NCI-H82 treated with DMSO at 0.1 percent for 48 hours (cell line): ENCODE results near the gene TMPRSS9.
A peak's percentile ranks its signal among the peaks of the same experiment; 100 is the strongest.
"Not testable (repeated sequence)": the region's sequence is repeated elsewhere in the genome, so short reads cannot be mapped to it uniquely, and the experiment has no call there.

Experiments
- DNase-seq: peaks from one replicate; lab custom pipeline; 2025; ENCODE audit not compliant: unreplicated experiment; lab: John Stamatoyannopoulos, UW

TMPRSS9 gene

DNA sequence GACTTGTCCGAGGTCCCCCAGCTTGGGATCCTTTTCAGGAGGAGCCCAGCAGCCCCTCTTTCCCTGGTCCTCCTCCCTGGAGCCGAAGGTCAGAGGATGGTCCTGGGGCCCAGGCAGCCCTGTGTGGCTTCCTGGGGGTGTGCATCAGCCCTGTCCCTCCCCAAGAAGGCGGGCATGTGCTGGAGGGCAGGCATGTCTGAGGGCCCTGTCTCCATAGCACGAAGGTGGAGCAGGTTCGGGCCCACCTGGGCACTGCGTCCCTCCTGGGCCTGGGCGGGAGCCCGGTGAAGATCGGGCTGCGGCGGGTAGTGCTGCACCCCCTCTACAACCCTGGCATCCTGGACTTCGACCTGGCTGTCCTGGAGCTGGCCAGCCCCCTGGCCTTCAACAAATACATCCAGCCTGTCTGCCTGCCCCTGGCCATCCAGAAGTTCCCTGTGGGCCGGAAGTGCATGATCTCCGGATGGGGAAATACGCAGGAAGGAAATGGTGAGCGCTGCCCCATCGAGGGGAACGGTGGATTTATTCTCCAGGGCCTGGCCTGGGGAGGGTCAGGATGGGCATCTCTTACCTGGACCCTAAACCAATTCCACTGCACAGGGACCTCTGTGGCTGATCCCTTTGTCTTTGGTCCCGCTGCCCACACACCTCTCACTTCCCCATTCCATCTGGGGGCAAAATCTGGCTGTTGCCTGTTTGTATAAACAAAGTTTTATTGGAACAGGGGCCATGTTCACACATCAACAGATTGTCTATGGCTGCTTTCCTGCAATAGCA, 56.4 kb downstream of the TMPRSS9 start:
- DNase-seq = no peak

DNA sequence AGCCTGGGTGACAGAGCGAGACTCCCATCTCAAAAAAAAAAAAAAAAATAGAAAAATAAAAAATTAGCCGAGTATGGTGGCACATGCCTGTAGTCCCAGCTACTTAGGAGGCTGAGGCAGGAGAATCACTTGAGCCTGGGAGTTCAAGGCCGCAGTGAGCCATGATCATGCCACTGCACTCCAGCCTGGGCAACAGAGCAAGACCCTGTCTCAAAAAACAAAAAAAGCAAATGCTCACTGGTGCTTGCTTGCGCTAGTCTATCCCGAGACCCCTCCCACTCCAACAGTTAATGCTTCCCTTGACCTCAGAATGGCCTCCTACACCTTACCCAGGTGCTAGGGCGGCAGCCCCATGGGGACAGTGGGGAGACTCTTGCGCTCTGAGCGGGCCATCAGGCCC, 57.4 kb downstream of the TMPRSS9 start:
- DNase-seq = not testable (repeated sequence)

DNA sequence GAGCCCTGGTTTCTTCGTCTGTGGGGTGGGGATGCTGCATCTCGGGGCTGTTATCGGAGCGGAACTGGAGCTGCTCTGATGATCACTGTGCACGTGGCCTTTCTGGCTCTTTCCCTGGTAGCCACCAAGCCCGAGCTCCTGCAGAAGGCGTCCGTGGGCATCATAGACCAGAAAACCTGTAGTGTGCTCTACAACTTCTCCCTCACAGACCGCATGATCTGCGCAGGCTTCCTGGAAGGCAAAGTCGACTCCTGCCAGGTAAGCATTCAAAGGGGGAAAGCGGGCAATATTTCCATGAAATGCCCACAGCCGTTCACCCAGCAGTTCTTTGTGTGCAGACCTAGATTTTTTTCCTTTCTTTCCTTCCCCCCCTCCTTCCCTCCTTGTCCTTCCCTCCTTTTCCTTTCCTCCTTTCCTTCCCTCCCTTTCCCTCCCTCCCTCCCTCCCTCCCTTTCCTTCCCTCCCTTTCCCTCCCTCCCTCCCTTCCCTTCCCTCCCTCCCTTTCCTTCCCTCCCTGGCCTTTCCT, 57.9 kb downstream of the TMPRSS9 start:
- DNase-seq = no peak

DNA sequence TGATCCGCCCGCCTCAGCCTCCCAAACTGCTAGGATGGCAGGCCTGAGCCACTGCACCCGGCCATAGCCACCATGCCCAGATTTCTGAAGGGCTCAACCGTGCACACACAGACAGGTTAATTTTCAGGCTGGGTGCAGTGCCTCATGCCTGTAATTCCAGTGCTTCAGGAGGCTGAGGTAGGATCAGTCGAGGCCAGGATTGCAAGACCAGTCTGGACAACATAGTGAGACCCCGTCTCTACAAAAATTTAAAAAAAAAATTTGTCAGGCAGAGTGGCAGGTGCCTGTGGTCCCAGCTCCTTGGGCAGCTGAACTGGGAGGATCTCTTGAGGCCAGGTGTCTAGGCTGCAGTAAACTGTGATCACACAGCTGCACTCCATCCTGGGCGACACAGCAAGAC, 59.7 kb downstream of the TMPRSS9 start:
- no peak for DNase-seq

DNA sequence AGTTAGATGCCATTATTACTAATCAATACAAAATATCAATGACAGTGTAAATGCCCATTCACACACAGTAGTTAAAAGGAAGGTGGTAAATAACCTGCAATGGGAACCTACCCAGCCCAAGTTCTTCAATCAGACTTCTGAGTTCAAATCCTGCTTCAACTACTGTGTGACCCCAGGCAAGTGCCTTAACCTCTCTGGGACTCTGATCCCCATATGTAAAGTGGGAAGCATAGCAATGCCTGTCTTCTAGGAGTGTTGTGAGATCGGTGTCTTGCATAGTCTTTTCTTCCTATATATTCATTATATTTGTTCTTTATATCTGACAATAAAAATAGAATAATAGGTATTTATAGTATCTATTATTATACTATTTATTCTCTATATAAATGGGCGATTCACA, 60.4 kb downstream of the TMPRSS9 start:
- DNase-seq = no peak

DNA sequence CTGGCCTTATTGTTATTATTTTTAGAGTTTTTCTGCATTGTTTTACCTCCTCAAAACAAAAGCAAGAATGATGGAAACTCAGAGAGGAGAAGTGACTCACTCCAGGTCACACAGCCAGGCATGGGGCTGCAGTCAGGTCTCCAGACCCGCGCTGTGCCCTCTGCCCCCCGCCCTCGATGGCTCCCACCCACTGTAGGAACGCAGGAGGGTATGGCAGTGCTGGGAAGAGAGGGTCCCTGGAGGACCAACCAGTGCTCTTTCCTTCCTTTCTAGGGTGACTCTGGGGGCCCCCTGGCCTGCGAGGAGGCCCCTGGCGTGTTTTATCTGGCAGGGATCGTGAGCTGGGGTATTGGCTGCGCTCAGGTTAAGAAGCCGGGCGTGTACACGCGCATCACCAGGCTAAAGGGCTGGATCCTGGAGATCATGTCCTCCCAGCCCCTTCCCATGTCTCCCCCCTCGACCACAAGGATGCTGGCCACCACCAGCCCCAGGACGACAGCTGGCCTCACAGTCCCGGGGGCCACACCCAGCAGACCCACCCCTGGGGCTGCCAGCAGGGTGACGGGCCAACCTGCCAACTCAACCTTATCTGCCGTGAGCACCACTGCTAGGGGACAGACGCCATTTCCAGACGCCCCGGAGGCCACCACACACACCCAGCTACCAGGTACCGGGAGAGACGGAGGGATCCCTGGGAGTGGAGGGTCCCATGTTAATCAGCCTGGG, 61.7 kb downstream of the TMPRSS9 start:
- no peak for DNase-seq

DNA sequence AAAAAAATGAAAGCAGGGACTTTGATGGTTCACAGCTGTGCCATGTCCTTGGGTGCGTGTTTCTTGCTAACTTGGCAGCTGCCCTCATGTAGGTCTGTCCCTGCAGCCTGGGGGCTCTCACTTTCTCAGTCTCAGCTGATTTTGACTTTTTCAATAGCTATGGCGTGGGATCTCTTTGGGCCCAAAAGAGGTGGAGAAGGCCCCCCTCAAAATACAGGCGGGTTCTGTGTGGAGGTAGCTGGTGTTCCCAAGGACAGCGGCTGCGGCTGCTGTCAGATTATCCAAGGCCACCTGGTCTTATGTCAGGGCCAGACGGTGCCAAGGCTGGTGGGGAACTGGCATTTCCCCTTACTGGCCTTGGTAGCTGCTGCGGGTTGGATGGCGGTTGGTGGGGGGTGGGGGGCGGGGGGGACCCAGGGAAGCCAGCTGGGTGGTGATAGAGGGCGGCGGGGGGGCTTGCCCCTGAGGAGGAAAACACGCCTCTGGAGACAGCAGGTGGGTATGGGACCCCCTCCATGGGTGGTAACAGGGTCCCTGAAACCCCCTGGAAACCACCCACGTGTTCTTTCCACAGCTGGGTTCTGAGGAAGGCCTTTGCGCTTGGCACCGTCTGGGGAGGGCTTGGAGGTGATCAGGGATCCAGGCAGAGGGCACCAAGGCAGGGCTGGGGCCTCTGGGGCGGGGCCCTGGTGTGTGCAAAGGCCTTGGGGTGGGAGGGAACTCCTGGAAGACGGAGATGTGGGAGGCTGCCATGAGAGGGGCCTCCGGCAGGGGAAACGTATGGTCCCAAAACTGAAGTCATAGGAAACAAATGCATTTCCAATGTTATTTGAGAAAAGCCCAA, 63.2 kb downstream of the TMPRSS9 start:
- DNase-seq = no peak

DNA sequence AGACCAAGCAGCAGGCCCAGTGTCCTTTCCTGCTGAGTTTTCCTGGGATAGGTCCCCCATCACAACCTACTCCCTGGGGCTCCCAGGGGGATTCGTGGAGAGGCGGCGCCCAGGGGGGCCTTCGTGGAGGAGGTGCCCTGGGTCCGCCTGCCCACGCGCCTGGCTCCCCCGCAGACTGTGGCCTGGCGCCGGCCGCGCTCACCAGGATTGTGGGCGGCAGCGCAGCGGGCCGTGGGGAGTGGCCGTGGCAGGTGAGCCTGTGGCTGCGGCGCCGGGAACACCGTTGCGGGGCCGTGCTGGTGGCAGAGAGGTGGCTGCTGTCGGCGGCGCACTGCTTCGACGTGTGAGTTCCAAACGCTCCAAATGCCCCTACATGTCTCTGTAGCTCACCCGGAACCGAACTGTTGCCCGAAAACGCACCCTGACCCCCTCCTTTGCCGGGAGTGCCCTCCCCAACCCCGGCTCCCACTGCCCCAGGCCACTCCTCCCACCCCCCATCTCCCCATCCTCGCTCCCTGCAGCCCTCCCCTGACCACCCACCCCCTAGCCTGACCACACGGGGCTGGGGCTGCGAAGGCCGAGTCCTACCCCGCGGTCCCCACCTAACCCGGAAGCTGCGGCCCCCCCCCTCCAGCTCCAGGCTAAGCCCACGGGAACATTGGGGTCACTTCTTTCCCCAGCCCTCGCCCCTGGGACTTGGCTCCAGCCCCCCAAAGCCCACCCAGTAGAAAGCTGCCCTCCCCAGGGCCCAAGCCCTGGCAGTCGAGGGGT, 64.0 kb downstream of the TMPRSS9 start:
- DNase-seq = no peak

DNA sequence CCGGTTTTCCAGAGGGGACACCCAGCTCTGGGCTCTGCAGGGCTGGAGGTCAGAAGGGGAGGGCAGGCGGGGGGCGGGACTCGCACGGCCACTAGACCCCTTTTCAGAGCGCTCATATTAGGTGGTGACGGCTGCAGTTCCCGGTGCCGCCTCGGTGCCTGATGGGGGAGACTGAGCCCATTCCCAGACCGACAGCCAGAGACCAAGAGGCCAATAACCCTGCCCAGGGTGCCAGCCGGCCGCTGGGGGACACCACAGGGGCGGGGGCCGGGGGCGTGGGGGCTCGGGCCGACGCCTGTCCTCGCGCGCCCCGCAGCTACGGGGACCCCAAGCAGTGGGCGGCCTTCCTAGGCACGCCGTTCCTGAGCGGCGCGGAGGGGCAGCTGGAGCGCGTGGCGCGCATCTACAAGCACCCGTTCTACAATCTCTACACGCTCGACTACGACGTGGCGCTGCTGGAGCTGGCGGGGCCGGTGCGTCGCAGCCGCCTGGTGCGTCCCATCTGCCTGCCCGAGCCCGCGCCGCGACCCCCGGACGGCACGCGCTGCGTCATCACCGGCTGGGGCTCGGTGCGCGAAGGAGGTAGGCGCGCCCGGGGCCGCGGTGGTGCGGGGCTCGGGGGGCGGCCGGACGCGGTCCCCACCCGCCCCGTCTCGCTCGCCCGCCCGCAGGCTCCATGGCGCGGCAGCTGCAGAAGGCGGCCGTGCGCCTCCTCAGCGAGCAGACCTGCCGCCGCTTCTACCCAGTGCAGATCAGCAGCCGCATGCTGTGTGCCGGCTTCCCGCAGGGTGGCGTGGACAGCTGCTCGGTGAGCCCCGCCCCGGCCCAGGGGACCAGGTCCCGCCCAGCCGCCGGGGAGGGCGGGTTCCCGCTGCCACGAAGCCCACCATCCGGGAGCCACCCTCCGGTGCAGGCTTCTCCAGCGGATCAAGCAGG, 64.9 kb downstream of the TMPRSS9 start:
- DNase-seq = peak; percentile 8

DNA sequence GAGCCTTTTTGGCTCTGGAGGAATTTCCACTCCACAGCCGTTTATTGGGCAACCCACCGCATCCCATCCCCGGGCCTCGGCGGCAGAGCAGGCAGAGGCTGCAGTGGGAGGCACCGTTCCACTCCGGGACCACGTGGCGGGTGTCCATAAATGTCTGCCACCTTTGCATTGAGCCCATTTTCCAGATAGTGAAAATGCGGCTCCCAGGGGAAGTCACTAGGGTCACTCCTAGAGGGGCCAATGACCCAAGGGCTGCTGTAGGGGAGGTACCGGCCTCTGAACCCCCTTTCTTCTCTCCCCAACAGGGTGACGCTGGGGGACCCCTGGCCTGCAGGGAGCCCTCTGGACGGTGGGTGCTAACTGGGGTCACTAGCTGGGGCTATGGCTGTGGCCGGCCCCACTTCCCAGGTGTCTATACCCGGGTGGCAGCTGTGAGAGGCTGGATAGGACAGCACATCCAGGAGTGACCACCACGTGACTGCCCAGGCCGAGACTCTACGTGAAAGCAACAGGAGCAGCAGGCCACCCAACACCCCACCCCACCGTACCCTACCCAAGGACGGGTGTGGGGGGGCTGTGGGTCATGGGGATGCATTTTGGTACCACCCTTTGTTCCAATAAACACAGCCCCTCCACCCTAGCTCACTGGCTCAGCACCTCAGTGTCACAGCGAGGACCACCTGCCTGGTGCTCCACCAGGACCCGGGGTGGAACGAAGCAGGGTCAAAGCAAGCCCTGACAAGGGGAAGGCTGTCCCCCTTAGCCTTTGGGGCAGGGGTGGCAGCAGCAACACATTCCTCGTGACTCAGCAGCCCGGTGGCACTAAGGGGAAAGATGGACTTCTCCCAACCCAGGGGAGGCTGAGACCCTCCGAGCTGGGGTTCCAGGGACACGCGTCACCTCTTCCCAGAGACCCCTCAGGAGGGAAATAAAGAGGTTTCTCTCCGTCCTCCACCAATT, 65.8 kb downstream of the TMPRSS9 start:
- DNase-seq = no peak

DNA sequence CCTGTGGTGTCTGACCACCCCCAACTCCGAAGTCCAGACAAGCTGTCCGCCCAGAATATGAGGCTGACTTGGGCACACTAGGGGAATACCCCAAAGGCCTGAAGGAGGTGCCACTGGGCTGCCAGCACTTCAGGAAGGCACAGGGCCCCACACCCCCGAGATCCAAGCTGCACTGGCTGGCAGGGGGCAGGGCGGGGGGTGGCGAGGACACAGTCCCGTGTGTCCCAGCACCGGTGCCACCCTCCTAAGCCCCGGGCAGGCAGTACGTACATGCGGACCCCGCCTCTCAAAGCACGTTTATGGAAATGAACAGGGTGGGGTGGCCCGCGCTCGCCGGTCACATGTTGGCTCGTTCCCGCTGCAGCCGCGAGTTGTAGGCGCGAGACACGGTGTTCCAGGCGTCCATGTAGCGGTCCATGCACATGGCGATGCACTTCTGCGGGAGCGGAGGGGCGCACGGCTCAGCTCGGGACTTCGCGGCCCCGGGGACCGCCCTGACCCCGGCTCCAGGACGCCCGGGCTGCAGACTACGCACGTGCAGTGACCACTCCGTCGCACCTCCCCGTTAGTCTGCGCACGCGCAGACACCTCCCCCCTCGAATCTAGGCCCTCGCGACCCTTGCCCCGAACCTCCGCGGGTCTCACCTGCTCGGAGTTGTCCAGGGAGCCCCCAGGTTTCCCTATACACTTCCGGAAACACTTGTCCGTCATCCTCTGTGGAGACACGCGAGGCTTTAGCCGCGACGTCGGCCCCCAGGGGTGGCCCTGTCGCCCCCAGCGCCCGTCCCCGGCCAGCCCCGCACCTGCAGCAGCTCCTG, 66.8 kb downstream of the TMPRSS9 start:
- DNase-seq = no peak

DNA sequence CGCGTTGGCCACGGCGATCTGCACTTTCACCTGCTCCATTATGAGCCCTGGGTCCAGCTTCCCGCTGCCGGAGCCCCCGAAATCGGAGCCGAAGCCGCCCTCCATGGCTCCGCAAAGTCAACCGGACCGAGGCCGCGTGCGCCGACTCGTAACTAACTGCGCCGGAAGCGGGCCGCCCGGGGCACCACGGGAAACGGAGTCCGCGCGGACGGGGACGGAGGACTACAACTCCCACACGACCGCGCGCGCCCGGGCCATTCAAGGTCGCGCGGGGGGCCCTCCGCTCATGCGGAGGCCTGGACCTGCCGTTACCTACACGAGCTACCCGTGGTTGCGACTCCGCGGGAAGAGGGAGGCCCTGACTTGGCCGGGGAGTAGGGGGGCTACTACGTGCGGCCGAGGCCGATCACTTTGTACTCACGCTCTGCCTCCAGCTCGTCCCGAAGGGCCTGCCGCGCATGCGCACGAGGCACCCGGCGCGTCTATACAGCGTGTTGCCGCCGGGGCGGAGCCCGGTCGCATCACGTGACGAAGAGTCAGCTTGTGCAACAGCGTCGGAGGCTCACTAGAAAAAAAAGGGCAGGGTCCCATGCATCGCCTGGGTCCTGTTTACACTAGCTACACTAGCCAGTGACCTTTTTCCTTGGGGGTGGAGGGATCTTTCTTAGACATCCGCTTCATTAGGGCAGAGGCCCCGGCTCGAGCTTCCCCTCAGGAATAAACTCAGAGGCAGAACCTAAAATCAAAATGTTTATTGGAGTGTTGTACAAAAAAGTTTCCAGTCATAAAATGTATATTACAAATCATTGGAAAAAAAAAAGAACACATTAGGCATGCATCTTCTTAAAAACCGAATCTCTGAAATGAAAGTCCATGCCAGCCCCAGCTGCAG, 67.6 kb downstream of the TMPRSS9 start, which contains the start of gene TIMM13:
Gene TIMM13 (minus strand): TSS at position 158 of the 892 bp plus-strand sequence. CDS start 53 bp downstream, at position 105.
- DNase-seq = peak; percentile 82

DNA sequence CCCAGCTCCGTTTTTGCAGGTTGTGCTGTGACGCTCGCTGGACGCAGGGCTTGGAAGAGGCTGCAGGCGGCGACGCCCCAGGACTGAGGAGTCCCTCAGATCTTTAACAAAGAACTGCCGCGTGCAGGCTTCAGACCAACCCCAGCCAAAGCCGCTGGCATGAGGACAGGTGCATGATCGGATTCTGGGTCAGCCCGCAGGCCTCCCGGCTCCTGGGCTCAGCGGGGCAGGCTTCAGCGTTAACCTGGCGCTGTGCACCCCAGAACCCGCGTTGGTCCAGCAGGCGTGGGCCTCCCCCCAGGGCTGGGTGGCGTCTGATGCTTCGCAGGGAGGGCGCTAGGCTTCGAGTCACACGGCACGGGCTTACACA, 68.2 kb downstream of the TMPRSS9 start:
- peak; percentile 26 for DNase-seq

DNA sequence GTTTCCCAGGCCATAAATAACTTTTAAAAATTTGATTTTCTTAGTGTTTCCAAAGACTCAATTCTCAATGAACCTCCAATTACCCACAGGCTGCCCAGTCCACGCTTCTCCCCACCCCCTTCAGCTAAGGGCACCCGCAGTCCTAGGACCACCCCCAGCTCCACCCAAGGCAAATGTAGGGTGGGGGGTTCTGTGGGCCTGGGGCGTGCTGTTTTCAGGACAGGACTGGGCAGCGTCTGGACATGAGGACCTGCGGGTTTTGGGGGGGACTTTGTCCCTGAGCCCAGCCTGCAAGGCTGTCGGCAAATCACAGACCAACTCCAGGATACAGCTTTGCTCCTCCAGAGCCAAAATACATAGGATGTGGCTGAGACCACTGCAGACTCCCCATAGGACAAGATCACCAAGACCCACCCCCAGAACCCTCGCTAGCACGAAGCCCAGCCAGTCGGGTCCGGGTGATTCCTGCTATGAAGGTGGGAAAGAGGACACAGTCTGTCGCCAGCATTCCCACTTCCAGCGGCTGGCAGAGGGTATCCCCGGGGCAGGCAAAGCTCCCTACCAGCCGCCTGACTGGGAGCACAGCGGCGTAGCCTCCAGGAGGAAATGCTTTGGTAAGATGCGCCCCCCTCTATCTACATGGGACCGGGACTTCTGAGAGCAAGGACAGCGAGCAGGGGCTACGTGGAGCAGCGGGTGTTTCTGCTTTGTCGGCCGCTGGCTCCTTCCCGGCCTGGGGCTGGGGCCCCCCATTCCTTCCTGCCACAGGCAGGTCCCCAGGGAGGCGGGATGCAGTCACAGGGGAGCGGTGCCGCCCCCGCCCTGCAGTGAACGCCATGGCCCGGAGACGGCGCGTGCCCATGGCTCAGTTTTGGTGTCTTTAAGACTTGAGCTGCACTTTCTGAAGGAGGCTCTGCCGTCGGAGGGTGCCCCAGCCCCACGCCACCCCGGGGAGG, 69.0 kb downstream of the TMPRSS9 start:
- DNase-seq = no peak

DNA sequence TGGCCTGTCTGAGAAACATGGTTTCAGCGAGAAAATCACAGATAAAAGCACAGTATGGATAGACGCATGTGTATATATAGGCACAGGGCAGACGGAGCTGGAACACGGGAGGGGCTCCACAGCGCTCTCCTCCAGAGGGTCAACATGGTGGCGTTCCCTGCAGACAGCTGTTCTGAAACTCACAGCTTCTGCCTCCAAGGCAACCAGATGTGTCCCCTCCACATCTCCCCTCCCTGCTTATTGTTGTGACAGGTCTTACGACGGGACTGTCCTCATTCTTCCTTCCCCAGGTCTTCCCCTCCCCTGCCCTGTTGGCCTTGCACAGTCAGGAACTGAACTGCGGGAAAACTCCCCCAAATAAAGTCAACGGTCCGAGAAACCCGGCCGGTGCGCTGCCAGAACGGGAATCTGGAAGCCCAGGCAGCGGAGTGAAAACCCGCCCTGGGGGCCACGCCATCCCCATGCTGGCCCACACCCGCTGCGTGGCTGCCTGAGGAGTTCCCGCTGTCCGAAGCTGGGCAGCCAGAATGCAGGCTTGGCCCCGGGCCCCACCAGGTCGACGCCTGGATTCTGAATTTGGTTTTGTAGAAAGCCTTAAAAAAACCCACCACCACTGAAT, 70.0 kb downstream of the TMPRSS9 start:
- DNase-seq = no peak
